Measurements from ENCODE around the gene CRB2. TPM values are rescaled to one million over a fixed set of nuclear protein-coding genes. Genes with fewer than 3 reads are reported as not detected.

Gene CRB2
- polyA plus RNA-seq, 1 donor: 0.12 TPM

GRCh38 chr9:123424131-123424530 is 68.1 kb downstream of the CRB2 start:
- DNase-seq: no peak

- no peak for DNase-seq
Measured at GRCh38 chr9:123424552-123425225, 68.7 kb downstream of the CRB2 start.

GRCh38 chr9:123425261-123425821 is 69.3 kb downstream of the CRB2 start:
- DNase-seq: no peak

- no peak for DNase-seq
Measured at GRCh38 chr9:123425836-123426365, 69.9 kb downstream of the CRB2 start.

GRCh38 chr9:123426406-123426805 is 70.4 kb downstream of the CRB2 start:
- no peak for DNase-seq

Other genes starting within 250 kb of the CRB2 start
- 9.3 TPM for gene STRBP, start 87.6 kb upstream of the CRB2 start, polyA plus RNA-seq (ENCODE audit: insufficient read length)